Measurements from ENCODE around the gene CELA1. TPM values are rescaled to one million over a fixed set of nuclear protein-coding genes. Genes with fewer than 3 reads are reported as not detected.

Gene CELA1
- total and polyA plus RNA-seq, 8 donors, result not detected

DNA sequence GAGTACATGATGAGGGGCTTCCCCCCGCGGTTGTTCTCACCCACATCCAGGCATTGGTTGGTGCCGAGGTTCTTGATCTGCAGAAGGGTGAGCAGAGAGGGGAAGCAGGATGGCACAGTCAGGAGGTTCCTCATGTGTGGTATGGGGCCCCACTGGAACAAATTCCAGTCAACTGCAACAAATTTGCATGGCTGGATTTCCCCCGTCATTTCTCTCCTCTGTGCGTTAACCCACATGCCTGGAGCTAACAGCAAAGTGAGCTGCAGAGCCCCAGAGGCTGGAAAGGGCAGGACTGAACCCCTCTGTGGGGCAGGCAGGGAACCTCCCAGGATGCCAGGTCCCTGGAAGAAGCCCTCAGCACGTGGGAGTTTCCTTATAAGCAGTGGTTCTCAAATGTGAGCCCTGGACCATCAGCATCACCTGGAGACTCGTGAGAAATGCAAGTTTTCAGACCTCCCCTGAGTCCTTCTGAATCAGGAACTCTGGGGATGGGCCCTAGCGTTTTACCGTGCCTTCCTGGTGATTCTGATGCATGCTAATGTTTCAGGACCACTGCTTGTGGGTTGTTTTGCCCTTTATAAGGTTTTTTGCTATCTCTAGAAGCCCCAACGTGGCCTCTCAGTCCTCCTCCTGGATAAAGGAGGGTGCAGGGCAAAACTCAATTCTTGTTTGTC lies 11.0 kb upstream of the CELA1 start:
- intact Hi-C loops (cut with DNase I), result no loop called here
- ATAC-seq (no peak), DNase-seq (no peak)
- H3K4me3 ChIP-seq, result no peak overlapping the region
- H3K27me3 ChIP-seq, result no peaks in the 10 kb centered on the region
- no peaks in the 10 kb centered on the region for H3K4me1 ChIP-seq
- H3K9me3 ChIP-seq, result no peaks in the 10 kb centered on the region
- H3K27ac ChIP-seq, result no peak overlapping the region
- no peaks in the 10 kb centered on the region for H3K36me3 ChIP-seq
- TF ChIP-seq, protein P1, sequence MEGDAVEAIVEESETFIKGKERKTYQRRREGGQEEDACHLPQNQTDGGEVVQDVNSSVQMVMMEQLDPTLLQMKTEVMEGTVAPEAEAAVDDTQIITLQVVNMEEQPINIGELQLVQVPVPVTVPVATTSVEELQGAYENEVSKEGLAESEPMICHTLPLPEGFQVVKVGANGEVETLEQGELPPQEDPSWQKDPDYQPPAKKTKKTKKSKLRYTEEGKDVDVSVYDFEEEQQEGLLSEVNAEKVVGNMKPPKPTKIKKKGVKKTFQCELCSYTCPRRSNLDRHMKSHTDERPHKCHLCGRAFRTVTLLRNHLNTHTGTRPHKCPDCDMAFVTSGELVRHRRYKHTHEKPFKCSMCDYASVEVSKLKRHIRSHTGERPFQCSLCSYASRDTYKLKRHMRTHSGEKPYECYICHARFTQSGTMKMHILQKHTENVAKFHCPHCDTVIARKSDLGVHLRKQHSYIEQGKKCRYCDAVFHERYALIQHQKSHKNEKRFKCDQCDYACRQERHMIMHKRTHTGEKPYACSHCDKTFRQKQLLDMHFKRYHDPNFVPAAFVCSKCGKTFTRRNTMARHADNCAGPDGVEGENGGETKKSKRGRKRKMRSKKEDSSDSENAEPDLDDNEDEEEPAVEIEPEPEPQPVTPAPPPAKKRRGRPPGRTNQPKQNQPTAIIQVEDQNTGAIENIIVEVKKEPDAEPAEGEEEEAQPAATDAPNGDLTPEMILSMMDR (IDR thresholded peaks at IDR 0.05), result no peak

DNA sequence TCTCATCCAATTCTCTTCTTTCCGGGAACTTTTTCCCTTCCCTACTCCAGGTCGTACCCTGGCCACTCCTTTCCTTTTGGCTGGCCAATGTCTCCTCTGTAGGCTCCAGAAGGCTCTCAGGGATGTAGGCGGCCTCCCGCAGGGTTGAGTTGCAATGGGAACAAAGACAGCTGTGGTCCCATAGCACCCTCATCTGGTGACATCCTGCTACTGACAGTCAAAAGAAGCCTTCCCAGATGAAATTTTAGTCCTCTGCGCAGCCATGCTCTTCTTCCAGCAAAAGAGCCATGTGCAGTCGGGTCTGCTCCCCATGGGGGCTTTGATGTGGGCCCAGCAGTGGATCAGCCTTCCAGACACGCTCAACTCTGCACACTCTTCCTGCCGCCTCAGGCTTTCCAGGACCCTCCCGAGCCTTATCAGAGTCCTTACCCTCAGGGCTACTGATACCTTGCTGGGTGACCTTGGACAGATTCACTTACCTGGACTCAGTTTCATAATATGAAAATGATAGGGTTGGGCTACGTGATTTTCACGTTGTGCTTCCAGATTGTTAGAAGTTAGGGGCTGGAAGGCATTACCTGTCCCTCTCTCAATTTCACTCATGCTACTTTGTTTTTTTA lies 5.5 kb upstream of the CELA1 start:
- ATAC-seq (peak; percentile 88), DNase-seq (peak in 1 of 4 donors; percentile 42)
- H3K9me3 ChIP-seq, result no peaks in the 10 kb centered on the region

DNA sequence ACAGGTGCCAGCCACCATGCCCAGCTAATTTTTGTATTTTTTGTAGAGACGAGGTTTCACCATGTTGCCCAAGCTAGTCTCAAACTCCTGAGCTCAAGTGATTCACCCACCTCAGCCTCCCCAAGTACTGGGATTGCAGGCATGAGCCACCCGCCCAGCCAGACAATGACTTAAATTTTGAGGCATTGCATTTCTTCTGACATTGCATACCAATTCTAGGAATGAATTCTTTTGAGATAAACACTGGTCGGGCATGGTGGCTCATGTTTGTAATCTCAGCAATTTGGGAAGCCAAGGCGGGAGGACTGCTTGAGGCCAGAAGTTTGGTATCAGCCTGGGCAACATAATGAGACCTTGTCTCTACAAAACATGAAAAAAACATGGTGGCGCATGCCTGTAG lies 2.5 kb upstream of the CELA1 start:
- Histone ChIP-seq H3K27ac (no peak overlapping the region), H3K36me3 (no peaks in the 10 kb centered on the region), H3K4me3 (no peak overlapping the region), H3K4me1 (no peaks in the 10 kb centered on the region), H3K27me3 (no peaks in the 10 kb centered on the region), H3K9me3 (no peaks in the 10 kb centered on the region)
- DNase-seq (no peak), ATAC-seq (no peak)
- TF ChIP-seq, protein P1 (IDR thresholded peaks at IDR 0.05), result no peak
- intact Hi-C loops (cut with DNase I), result loop anchor here in 1 of 2 donors (10.0 kb wide), 1 partner anchor 74 kb away; the partner anchor contains the start of gene SMAGP

More for the DNA sequence above, 5.5 kb upstream of the CELA1 start:
- no peaks in the 10 kb centered on the region for H3K36me3 ChIP-seq
- intact Hi-C loops (cut with DNase I), result no loop called here
- no peaks in the 10 kb centered on the region for H3K27me3 ChIP-seq
- H3K4me3 ChIP-seq, result no peak overlapping the region
- TF ChIP-seq, protein P1 (IDR thresholded peaks at IDR 0.05), result peak; percentile 34 to 43
- H3K4me1 ChIP-seq, result no peaks in the 10 kb centered on the region
- H3K27ac ChIP-seq, result no peak overlapping the region

DNA sequence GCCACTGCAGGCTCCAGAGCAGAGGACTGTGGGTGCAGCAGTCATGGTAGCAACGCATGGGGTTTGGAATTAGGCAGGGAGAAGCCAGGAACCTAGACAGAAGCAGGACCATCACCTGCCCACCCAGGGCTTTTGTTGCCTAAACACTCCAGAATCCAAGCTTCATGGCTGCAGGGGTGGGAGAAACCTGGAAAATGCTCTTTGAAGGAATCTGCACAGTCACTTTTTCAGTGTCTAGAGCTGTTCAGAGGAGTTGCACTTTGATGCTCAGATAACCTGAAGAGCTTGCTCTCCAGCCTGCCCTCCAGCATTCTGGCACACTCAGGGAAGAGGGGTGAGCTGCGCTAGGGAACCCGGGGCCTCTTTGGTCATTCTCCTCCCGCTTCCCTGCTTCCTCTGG lies 1.6 kb upstream of the CELA1 start:
- H3K9me3 ChIP-seq, result no peaks in the 10 kb centered on the region
- H3K4me1 ChIP-seq, result no peaks in the 10 kb centered on the region
- no peak overlapping the region for H3K27ac ChIP-seq
- H3K36me3 ChIP-seq, result no peaks in the 10 kb centered on the region
- DNase-seq (peak in 1 of 4 donors; percentile 16), ATAC-seq (no peak)
- intact Hi-C loops (cut with DNase I), result loop anchor here in 1 of 2 donors (10.0 kb wide), 1 partner anchor 73 kb away; the partner anchor contains the start of gene SMAGP
- TF ChIP-seq, protein P1 (IDR thresholded peaks at IDR 0.05), result no peak
- no peaks in the 10 kb centered on the region for H3K27me3 ChIP-seq
- no peak overlapping the region for H3K4me3 ChIP-seq

DNA sequence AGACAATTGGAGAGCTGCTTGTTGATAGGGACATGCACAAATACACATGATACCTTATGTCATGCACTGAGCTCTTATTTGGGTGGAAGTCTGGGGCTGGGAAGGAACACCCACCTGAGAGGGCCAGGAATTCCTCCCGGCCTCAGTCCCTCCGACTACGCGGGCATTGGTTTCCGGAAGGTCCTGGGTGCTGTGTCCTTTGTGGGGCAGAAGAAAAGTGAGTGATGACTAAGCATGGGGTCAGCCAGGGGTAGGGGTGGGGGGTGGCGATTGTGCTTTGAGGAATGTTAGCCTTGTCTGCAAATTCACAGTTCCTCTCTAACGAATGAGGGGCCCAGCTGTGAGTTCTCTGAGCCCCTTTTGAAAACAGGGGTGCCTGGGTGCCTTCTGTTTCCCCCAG lies 798 bp downstream of the CELA1 start:
- TF ChIP-seq, protein P1 (IDR thresholded peaks at IDR 0.05), result no peak
- Histone ChIP-seq H3K27me3 (no peaks in the 10 kb centered on the region), H3K27ac (no peak overlapping the region), H3K4me3 (no peak overlapping the region), H3K4me1 (peaks cover 0 to 9% of the 10 kb centered on the region in 2 donors), H3K9me3 (no peaks in the 10 kb centered on the region), H3K36me3 (no peaks in the 10 kb centered on the region)
- DNase-seq (no peak), ATAC-seq (no peak)
- intact Hi-C loops (cut with DNase I), result loop anchor here in 1 of 2 donors (10.0 kb wide), 1 partner anchor 71 kb away; the partner anchor contains the start of gene SMAGP
